GM19372 (cell line): Measurements from ENCODE around the gene COBL.

Experiments used
- ATAC-seq: cut with Tn5 transposase; IDR thresholded peaks from one replicate; pipeline ENCODE4 v1.9.1; 2021; ENCODE audit warnings: mild to moderate bottlenecking, low read depth, moderate library complexity; ENCODE audit not compliant: unreplicated experiment

The COBL gene

GRCh38 chr7:51158211-51158610, 158.4 kb downstream of the COBL start:
- no peak for ATAC-seq

GRCh38 chr7:51154201-51154600, 162.4 kb downstream of the COBL start:
- no peak for ATAC-seq

- no peak for ATAC-seq
These were observed 163.9 kb downstream of the COBL start for GRCh38 chr7:51152706-51153200.

GRCh38 chr7:51151455-51151854, 165.2 kb downstream of the COBL start:
- no peak for ATAC-seq

- no peak for ATAC-seq
These were observed 166.4 kb downstream of the COBL start for GRCh38 chr7:51150193-51150592.

- no peak for ATAC-seq
These were observed 168.4 kb downstream of the COBL start for GRCh38 chr7:51148216-51148615.

GRCh38 chr7:51146816-51147586, 169.6 kb downstream of the COBL start:
- no peak for ATAC-seq

GRCh38 chr7:51144178-51144577, 172.4 kb downstream of the COBL start:
- ATAC-seq = no peak

- no peak for ATAC-seq
These were observed 173.7 kb downstream of the COBL start for GRCh38 chr7:51142741-51143385.

GRCh38 chr7:51141451-51142003, 175.1 kb downstream of the COBL start:
- ATAC-seq = no peak

- no peak for ATAC-seq
These were observed 176.1 kb downstream of the COBL start for GRCh38 chr7:51140199-51141164.

- ATAC-seq = no peak
These were observed 176.8 kb downstream of the COBL start for GRCh38 chr7:51139796-51140195.

- ATAC-seq = no peak
These were observed 178.2 kb downstream of the COBL start for GRCh38 chr7:51138123-51139085.

- ATAC-seq = no peak
These were observed 181.0 kb downstream of the COBL start for GRCh38 chr7:51135576-51135975.

- no peak for ATAC-seq
These were observed 182.6 kb downstream of the COBL start for GRCh38 chr7:51134013-51134441.

- ATAC-seq = no peak
These were observed 183.9 kb downstream of the COBL start for GRCh38 chr7:51132661-51133060.

- ATAC-seq = no peak
These were observed 186.8 kb downstream of the COBL start for GRCh38 chr7:51129527-51130472.
